Fibroblast of skin of abdomen (primary cell): Measurements from ENCODE around the gene TGFBR2. TPM values are rescaled to one million over a fixed set of nuclear protein-coding genes. Genes with fewer than 3 reads are reported as not detected.

ENCODE experiments used
- DNase-seq: peaks from one replicate; pipeline ENCODE4 v3.0.0-alpha.2; 2013
- polyA plus RNA-seq, 2 experiments: library from polyadenylated mRNA; unstranded; fragments of 120-200 nt; gene quantifications; one replicate each; pipeline ENCODE4 v1.2.1, GENCODE V29; 2013; ENCODE audit not compliant: insufficient read length in 2 of 2

TGFBR2 gene
- 46.5 TPM for polyA plus RNA-seq (2013, experiment 1 of 2; ENCODE audit: insufficient read length)
- polyA plus RNA-seq (2013, experiment 2 of 2; ENCODE audit: insufficient read length), result 45.8 TPM

DNA sequence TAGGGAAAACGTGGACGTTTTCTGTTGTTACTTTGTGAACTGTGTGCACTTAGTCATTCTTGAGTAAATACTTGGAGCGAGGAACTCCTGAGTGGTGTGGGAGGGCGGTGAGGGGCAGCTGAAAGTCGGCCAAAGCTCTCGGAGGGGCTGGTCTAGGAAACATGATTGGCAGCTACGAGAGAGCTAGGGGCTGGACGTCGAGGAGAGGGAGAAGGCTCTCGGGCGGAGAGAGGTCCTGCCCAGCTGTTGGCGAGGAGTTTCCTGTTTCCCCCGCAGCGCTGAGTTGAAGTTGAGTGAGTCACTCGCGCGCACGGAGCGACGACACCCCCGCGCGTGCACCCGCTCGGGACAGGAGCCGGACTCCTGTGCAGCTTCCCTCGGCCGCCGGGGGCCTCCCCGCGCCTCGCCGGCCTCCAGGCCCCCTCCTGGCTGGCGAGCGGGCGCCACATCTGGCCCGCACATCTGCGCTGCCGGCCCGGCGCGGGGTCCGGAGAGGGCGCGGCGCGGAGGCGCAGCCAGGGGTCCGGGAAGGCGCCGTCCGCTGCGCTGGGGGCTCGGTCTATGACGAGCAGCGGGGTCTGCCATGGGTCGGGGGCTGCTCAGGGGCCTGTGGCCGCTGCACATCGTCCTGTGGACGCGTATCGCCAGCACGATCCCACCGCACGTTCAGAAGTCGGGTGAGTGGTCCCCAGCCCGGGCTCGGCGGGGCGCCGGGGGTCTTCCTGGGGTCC is at the start of gene TGFBR2:
TSS of gene TGFBR2 (plus strand) at position 301 of the 731 bp plus-strand sequence. CDS start at position 584, 283 bp downstream.
- peak; percentile 98 for DNase-seq

DNA sequence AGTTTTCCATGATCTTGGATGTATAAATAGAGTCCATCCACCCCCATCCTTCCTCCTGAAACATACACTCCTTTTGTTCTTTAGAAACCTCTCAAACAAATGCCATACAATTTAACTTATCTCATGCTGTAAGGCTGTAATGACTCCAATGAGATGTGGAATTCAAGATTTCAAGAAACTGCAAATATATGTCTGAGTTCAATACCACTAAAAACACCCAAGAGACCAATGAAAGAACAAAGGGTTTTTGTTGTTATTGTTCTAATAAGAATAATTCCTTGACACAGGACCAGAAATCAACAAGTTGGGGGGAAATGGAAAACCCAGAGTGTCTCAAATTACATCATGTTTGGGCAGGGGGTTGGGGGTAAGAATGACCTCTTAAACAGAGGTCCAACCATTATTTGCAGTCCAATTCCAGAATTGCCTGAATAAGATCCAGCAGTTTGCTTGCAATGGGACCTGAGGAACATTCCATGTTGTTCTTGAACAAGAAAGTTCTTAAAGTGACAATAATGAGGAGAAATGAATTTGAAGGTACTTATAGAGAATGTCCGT is 48.6 kb upstream of the TGFBR2 start:
- DNase-seq, result no peak

DNA sequence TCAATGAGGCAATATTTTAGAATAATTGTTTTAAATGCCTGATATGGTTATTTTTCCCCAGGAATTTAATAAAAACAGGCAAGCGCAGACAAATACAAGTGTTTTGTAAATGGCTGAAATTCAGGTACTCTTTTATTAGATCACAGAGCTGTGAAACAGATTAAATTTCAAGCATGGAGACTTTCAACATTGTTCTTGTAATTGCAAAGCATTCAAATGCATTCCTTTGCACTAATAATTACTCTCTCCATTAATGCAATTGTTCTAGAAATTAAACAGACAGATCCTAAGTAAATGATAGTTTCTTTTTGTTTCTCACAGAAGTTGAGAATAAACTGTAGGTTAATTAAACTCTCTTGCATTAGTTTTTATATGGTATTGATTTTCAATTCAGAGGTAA is 42.4 kb upstream of the TGFBR2 start:
- no peak for DNase-seq

DNA sequence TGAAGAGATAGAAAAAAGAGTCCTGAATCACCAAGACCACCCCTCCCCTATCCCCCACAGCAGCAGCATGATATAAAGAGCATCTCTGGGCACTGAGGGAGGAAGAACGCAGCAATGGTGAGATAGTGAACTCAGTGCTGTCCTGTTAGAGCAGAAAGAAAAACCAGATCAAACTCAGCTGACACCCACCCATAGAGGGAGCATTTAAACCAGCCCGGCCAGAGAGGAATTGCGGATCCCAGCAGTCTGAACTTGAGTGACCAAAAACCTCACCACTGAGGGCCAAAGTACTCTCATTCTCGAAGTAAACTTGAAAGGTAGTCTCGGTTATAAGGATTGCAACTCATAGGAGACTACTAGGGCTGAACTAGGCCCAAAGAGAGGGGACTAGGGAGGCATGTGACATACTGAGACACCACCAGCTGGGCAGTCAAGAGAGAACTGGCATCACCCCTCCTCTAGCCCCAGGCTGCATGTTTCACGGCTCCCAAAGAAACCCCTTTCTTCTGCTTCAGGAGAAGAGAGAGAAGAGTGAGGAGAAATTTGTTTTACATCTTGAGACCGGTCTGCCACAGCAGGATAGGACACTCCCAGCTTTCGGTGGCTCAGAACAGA is 39.2 kb upstream of the TGFBR2 start:
- DNase-seq, result no peak

DNA sequence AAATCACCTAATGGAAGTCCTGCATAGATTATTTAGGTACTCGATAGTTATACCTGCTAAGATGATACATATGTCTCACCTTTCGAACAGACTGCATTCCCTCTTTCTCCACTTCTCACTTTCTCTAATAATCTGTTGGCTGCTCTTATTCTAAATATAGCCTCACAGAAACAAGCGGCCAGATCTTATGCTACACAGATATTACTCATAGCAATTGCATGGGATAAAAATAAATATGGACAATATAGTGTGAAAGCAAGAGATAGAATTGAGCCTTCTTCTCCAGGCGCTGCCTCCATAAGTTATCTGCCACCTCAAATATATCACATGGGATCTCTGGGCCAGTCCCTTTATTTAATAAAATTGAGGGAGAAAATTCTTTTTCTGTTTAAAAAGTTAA is 29.5 kb upstream of the TGFBR2 start:
- DNase-seq, result no peak

DNA sequence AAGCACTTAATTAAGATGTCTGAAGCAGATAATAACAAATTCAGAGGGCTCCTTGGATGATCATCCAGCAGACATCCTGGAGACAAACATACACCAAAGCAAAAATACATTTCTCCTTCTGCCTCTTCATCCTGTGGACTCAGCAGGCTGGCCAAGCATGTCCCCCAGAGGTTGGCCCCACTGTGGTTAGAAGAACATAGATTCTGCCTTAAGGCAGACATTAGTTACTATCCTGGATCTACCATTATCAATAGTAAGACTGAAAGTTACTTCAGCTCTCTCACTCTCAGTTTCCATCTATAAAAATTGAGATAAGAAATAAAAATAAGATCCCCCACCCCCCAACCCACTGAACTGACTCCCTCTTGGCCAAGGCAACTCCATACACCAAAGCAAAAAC is 28.6 kb upstream of the TGFBR2 start:
- no peak for DNase-seq

DNA sequence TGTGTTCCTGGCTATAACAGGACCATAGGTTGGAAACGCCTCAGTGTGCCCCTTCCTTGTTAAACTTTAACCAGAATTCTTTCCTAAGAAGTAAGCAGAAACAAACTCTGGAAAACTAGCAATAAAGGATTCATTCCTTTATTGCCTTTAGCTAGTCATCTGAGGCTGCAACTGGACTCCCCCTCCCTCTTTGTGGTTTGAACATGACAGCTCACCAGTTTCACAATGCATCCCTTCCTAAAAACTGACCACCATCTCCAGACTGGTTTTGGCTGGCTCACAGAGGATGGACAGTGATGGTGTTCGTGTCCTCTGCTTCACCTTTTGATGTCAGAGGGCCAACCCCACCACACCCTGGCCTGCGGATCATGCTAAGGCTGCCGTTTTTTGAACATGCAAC is 27.9 kb upstream of the TGFBR2 start:
- DNase-seq, result peak; percentile 86

DNA sequence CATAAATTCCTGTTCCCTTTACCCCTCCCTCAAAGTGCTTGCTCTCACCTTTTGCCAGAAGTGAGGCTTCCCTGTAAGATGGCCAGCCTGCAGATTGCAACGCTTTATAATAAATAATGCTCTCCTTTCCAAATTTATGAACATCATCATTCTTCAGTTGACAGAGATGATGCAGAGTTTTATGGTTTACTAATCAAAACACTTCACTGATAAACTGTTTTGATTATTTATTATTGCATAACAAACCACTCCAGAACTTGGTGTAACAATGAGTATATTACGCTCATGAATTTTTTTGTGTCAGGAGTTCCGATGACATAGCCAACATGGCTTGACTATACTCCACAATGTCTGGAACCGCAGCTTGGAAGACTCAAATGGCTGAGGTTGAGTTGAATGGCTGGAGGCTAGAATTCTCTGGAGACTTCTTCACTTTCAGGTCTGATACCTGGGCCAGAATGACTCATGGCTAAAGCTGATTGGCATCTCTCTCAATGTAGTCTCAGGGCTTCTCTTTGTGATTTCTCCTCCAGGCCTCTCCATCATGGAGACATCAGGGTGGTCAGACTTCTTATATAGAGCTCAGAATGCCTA is 27.3 kb upstream of the TGFBR2 start:
- no peak for DNase-seq

DNA sequence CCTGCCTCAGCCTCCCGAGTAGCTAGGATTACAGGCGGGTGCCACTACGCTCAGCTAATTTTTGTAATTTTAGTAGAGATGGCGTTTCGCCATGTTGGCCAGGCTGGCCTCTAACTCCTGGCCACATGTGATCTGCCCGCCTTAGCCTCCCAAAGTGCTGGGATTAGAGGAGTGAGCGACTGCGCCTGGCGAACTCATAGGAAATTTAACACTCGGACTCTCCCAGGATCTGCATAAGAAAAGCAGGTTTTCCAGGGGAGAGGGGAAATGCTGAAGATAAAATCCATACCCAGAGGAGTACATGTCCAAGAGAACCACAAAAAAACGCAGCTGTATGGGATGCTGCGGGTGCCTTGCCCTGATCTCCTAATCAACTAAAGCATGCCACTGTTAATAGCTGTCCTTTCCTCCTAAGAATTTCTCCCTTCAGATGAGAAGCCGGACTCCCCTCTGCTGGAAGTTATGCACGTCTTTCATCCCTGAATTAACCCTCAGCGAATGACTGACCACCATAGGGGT is 25.3 kb upstream of the TGFBR2 start:
- no peak for DNase-seq

DNA sequence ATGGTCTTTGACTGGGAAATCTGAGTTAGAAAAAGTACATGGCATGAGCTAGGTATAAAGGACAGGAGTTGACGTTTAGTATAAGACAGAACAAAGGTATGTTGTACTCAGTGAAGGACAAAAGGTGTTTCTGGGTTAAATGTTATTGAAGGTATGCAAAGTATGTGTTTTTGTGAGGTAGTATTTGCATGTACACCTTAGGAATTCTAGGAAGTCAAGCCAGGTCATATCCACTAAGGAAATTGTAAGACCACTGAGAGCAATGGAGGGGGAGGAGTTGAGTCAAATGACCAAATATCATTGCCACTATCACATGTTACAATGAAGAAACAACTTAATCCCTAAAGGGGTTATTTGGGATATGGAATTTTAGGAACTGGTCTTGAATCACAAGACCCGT is 24.4 kb upstream of the TGFBR2 start:
- no peak for DNase-seq

DNA sequence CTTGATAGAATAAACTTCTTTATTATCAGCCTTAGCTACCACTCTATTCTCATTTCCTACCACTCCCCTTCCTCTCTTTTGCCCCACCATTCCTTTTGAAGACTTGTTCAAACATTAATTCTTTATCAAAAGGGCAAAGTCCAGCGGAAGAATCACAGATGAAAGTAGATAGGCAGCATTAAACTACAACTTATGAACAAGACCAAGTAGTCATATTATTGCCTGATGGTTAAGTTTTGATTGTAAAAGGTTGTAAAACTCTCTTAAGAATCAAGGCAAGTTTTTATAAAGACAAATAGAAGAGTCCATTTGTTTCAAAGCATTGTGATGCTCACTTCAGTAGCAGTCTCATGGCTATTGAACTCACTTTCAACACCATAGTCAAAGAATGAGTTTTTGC is 22.4 kb upstream of the TGFBR2 start:
- DNase-seq, result no peak

DNA sequence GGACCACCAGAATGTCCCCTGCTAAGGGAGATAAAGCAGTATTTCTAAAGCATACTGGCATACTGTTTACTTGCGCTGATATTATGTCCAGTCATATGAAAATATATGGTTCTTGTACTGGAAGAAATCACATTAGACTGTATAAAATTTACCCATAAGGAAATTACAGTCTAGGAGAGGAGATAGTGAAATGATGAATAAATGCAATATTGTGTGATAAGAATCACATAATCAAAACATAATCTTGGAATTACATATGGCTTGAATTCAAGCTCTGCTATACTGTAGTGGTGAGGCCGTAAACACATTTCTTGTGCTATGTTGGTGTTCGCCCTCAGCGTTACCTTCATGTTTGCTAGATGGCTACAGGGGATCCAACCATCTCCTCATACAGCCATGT is 20.7 kb upstream of the TGFBR2 start:
- no peak for DNase-seq

DNA sequence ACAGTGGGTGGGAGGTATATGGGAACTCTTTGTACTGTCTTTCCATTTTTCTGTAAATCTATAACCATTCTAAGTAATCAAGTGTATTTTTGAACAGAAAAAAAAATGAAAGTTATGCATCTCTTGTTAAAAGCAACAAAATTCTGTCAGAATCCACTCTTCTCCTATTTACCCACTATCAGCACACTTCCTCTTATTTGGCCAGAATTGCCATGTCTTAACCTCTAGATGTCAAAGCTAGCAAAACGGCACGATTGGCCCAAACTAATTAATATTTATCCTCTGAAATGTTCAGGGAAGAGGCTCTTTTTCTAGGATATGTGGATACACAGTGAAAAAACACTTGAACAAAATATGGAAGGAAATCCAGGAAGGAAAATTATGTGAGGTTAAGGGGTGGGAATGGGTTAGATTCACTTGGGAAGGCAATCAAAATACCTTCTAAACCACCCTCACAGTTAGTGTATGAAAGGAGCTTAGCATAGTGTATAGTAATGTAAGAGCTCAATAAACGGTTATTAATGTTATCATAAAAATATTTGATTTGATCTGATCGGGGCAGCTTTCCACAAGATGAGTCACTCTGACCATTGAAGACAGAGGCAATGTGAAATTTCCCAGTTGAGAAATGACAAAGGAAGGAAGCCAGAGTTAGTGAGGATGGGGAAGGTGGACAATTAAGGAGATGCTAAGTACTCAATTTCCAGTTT is 20.1 kb upstream of the TGFBR2 start:
- no peak for DNase-seq

DNA sequence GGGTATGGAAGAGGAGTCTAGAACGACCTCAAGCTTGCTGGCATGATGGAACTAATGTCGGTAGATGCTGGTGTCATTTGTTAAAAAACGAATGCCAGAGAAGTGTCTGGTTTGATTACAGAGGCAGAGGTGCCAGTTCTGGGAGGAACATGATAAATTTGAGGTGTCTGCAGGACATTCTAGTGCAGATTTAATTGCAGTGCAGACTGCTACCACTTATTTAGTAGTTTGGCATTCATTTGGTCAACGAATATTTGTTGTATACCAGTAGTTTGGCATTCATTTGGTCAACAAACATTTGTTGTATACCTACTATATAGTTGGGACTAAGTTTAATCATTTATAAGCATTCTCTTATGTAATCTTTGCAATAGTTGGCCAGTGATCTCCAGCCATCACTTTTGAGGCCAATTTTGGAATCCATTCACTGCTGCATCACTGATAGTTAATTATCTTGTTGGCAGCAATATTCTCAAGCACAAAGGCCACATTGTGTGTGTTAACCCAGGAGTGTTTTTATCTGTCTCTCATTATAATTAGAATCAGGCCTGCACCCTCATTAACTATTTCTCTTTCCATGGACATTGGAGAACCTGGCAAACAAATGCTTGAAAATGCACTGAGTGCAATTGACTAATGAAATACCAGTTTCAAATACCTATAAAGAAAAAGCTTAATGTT is 19.5 kb upstream of the TGFBR2 start:
- DNase-seq, result no peak

DNA sequence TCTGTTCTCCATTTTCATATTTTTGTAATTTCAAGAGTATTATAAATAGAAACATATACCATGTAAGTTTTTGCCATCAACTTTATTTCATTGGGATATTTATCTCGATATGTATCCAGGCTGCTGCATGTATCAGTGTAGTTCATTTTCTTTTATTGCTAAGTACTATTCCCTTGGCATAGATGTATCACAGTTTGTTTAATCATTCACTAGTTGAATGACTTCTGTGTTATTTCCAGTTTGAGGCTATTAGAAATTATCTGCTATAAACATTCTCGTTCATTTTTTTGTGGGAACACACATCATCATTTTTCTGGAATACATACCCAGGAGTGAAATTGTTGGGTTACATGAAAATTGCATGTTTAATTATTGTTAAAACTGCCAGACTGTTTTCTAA is 18.5 kb upstream of the TGFBR2 start:
- no peak for DNase-seq

DNA sequence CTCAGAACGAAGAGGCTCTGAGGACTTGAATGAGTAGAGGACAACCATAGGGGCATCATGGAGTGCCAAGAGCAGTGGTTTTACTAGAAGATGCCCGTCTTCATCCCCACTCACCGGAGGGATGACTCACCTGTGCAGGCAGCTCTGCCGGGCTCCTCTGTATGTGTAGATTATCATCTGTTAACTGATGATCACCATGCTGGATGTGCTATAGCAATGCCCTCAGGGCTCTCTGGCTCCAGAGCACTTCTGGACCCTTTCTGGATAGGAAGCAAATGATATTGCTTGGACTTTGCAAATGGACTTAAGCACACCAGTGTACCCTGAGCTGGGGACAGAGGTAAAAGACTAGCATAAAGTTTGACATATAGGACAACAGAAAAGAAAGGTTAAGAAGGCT is 10.2 kb upstream of the TGFBR2 start:
- DNase-seq, result no peak

DNA sequence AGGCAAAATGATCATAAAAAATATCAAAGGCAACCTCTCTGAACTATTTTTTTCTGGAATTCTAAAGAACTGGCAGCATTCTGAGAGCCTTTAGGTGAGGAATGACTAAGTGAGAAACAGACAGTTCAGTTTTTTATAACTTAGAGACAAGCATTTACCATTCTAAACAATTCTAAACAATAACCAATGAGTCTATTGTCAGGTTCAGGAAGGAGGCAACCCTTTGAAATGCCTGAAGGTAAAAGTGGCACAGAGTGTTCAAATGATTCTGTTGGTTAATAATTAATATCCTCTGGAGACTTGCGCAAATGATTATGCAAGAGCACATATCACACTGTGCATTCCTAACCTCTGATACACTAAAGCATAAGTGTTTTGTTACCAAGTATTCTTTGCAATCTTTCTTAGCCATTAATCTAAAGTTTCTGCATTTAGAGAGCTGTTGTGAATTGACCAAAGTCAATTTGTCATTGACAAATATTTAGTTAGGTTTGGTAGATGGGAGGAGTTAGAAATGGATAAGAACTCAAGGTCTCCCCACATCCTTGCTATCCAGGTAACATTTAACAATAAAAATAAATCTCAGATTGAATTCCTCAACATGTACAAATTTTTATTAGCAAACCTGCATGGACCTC is 9.2 kb upstream of the TGFBR2 start:
- DNase-seq, result peak; percentile 82

DNA sequence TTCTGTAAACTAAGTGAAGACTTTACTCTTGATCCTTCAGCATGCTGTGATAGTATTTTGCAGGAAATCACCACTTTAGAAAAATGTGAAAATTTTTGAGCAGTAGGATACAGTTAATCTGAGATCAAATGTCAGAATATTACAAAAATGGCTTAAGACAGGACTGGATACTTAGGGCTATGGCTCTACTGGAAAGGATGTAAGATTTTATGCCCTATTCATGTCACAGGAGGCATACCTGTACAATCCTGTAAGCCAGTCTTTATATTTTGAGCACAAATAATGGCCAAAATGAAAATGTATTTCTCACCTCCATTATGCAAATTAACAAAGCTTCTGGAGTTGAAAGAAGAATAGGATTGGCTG is 8.6 kb upstream of the TGFBR2 start:
- DNase-seq, result no peak

DNA sequence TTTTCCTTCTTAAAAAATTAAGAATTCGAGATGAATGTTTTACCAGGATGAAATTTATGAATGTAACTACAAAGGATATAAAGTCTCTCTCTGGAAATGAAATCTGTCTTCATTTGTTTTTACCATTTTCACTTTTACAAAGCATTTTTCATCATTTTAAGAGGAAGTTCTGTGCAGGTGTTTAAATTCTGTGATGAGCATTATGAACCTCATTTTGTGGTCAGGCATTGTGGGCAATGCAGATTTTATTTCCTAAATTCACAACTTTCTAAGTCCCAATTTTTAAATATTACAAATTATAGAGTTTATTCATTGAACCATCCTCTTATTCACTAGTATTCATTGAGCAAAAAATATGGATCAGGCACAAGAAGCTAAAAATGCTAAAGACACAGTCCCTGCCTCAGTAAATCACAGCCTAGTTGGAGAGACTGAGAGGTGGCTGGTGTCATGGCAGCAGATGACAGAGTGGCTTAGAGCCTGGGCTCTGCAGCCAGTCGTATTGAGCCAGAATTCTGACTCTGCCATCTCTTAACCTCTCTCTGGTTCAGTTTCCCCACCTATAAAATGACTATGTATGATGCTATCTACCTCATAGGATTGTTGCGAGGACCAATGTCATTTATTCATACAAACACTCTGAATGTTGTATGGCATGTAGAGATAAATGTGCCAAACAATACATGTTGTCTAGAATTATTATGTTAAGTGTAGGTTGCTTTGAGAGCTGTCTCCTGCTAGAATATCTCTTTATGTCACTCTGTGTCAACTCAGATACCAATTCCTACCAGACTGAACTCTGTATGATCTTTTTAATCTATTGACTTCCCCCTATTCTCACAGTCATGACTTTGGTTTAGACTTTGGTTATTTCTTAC is 7.5 kb upstream of the TGFBR2 start:
- DNase-seq, result no peak

DNA sequence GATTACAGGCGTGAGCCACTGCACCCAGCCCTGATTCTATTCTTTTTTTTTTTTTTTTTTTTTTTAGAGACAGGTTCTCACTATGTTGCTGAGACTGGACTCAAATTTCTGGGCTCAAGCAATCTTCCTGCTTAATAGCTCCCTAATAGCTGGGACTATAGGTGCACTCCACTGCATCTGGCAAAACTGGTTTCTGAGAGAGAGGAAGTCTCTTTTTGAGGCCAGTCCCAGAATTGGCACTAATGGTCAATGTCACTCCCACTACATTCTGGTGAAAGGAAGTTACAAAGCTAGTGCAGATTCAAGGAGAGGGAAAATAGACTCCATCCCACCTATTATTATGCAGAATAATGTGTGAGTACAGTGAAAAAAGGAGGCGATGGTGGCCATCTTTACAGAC is 5.8 kb upstream of the TGFBR2 start:
- no peak for DNase-seq

DNA sequence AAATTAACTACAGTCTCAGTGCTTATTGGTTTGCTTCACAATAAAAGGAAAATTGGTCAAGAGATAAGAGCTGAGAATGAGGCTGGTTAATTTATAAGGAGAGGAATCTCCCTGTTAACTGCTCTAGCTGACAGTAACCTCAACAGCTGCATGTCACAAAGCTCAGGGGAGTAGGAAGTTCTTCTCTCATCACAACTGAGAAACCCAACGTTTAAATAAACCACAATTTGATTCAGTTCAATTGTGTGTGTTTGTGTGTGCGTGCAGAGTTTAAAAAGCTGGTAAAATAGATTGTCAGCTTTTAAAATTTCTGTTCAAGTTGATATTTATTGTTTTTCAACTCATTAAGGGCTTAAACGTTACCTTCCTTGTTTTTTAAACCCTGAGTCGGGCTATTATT is 3.5 kb upstream of the TGFBR2 start:
- DNase-seq, result no peak
